IMR-90 (cell line): Measurements from ENCODE around the gene PRKN. TPM values are rescaled to one million over a fixed set of nuclear protein-coding genes. Genes with fewer than 3 reads are reported as not detected.

Experiments used
- ATAC-seq: fragments of 200-7000 bp; cut with Tn5 transposase; 2 replicates; pipeline ENCODE4 v1.9.1; 2020; ENCODE audit warnings: low read depth, mild to moderate bottlenecking, moderate library complexity
- BruUV-seq: library from RNA; stranded (reverse); fragments of 400-500 nt; replicated peaks from 2 replicates; lab custom pipeline; 2021; lab: Mats Ljungman, UMichigan
- CTCF ChIA-PET: fragments of 300-600 bp; formaldehyde crosslinking; extraction: SDS; loops from one replicate; lab custom pipeline; 2021; ENCODE audit warnings: antibody characterized with exemption; lab: Yijun Ruan, JAX
- POLR2A ChIA-PET: fragments of 300-600 bp; sonication (Branson Sonifier 250); formaldehyde crosslinking; loops from one replicate; lab custom pipeline; 2022; ENCODE audit warnings: antibody characterized with exemption; ENCODE audit not compliant: unreplicated experiment; lab: Charles Lee
- DNase-seq: peaks from one replicate; pipeline ENCODE4 v3.0.0; 2013
- H2AFZ ChIP-seq: replicated peaks from 2 replicates; pipeline ENCODE3; 2013; ENCODE audit warnings: low read length, mild to moderate bottlenecking; ENCODE audit not compliant: poor library complexity
- H2AK5ac ChIP-seq: 2 replicates; pipeline ENCODE4 v1.6.1; 2013; ENCODE audit warnings: low read depth, low read length, inconsistent platforms
- H2AK9ac ChIP-seq: replicated peaks from 2 replicates; pipeline ENCODE3; 2013; ENCODE audit warnings: mild to moderate bottlenecking, low read depth, low read length, moderate library complexity; ENCODE audit not compliant: poor library complexity
- H2BK120ac ChIP-seq: 2 replicates; pipeline ENCODE4 v1.6.1; 2013; ENCODE audit warnings: low read depth, low read length, inconsistent platforms
- H2BK15ac ChIP-seq: 3 replicates; pipeline ENCODE4 v1.6.1; 2013; ENCODE audit warnings: low read depth, low read length, inconsistent platforms
- H2BK20ac ChIP-seq: 2 replicates; pipeline ENCODE4 v1.6.1; 2013; ENCODE audit warnings: low read depth, mild to moderate bottlenecking, inconsistent platforms, low read length, moderate library complexity
- H2BK5ac ChIP-seq: 2 replicates; pipeline ENCODE4 v1.6.1; 2013; ENCODE audit warnings: mild to moderate bottlenecking, low read depth, low read length, inconsistent platforms; ENCODE audit not compliant: poor library complexity, severe bottlenecking
- H3K14ac ChIP-seq: replicated peaks from 2 replicates; pipeline ENCODE4 v1.6.1; 2013; ENCODE audit warnings: low read depth, low read length, inconsistent platforms
- H3K18ac ChIP-seq: 2 replicates; pipeline ENCODE4 v1.6.1; 2013; ENCODE audit warnings: low read depth, low read length, control low read depth
- H3K23ac ChIP-seq: 2 replicates; pipeline ENCODE4 v1.6.1; 2013; ENCODE audit warnings: low read depth, low read length, inconsistent platforms
- H3K27ac ChIP-seq: 2 replicates; pipeline ENCODE4 v1.5.1; 2013; ENCODE audit warnings: mild to moderate bottlenecking, control low read depth, low read length; ENCODE audit not compliant: insufficient read depth
- H3K27me3 ChIP-seq: 2 replicates; pipeline ENCODE4 v1.6.1; 2013; ENCODE audit warnings: low read length; ENCODE audit not compliant: control insufficient read depth, insufficient read depth
- H3K36me3 ChIP-seq: 2 replicates; pipeline ENCODE4 v1.6.1; 2013; ENCODE audit warnings: low read length, mixed read lengths; ENCODE audit not compliant: control insufficient read depth, insufficient read depth
- H3K4ac ChIP-seq: 2 replicates; pipeline ENCODE4 v1.6.1; 2013; ENCODE audit warnings: low read depth, low read length, inconsistent platforms
- H3K4me1 ChIP-seq: 2 replicates; pipeline ENCODE4 v1.6.1; 2013; ENCODE audit warnings: low read length, mixed read lengths; ENCODE audit not compliant: control insufficient read depth, insufficient read depth
- H3K4me2 ChIP-seq: 2 replicates; pipeline ENCODE4 v1.6.1; 2013; ENCODE audit warnings: low read depth, mild to moderate bottlenecking, control low read depth, low read length, moderate library complexity
- H3K4me3 ChIP-seq: 2 replicates; pipeline ENCODE4 v1.5.1; 2013; ENCODE audit warnings: low read depth, mild to moderate bottlenecking, control low read depth, low read length, moderate library complexity; ENCODE audit not compliant: insufficient read depth
- H3K56ac ChIP-seq: 2 replicates; pipeline ENCODE4 v1.6.1; 2013; ENCODE audit warnings: low read length, inconsistent platforms; ENCODE audit not compliant: insufficient read depth; ENCODE audit errors: extremely low read depth
- H3K79me1 ChIP-seq, 2 experiments: 2 replicates each; pipeline ENCODE4 v1.6.1; 2013; ENCODE audit warnings: low read length in 2 of 2, inconsistent platforms in 1 of 2, low read depth in 1 of 2
- H3K9ac ChIP-seq: 2 replicates; pipeline ENCODE4 v1.6.1; 2013; ENCODE audit warnings: low read depth, low read length, control low read depth
- H3K9me1 ChIP-seq: 2 replicates; pipeline ENCODE4 v1.6.1; 2013; ENCODE audit warnings: low read length, inconsistent platforms; ENCODE audit not compliant: insufficient read depth
- H3K9me3 ChIP-seq: 2 replicates; pipeline ENCODE4 v1.6.1; 2013; ENCODE audit warnings: low read length; ENCODE audit not compliant: control insufficient read depth, insufficient read depth
- H4K20me1 ChIP-seq: 2 replicates; pipeline ENCODE4 v1.6.1; 2013; ENCODE audit warnings: low read length, inconsistent platforms; ENCODE audit not compliant: insufficient read depth
- H4K5ac ChIP-seq: 2 replicates; pipeline ENCODE4 v1.6.1; 2013; ENCODE audit warnings: mild to moderate bottlenecking, low read depth, low read length, control low read depth
- H4K8ac ChIP-seq, 2 experiments: 2 replicates each; pipeline ENCODE4 v1.6.1; 2013; ENCODE audit warnings: low read depth in 2 of 2, low read length in 2 of 2, control low read depth in 1 of 2, inconsistent platforms in 1 of 2
- H4K91ac ChIP-seq: 2 replicates; pipeline ENCODE4 v1.6.1; 2013; ENCODE audit warnings: low read depth, low read length, inconsistent platforms; ENCODE audit not compliant: insufficient read depth
- BHLHE40 ChIP-seq: fragments of 150-350 bp; IDR thresholded peaks from 2 replicates; pipeline ENCODE4 v1.6.1; 2016; ENCODE audit warnings: mild to moderate bottlenecking, low read depth, low read length
- ELK1 ChIP-seq: fragments of 150-350 bp; IDR thresholded peaks from 2 replicates; pipeline ENCODE4 v1.6.1; 2016; ENCODE audit warnings: low read depth, mild to moderate bottlenecking, low read length, moderate library complexity, borderline replicate concordance
- MAFK ChIP-seq: IDR thresholded peaks from 2 replicates; pipeline ENCODE4 v1.6.1; 2012; ENCODE audit warnings: low read depth, low read length, improper control_type of control experiment
- MAZ ChIP-seq: IDR thresholded peaks from 2 replicates; pipeline ENCODE4 v1.6.1; 2012; ENCODE audit warnings: low read depth, mild to moderate bottlenecking, low read length, improper control_type of control experiment, moderate library complexity, borderline replicate concordance
- MXI1 ChIP-seq: IDR thresholded peaks from 2 replicates; pipeline ENCODE4 v1.6.1; 2012; ENCODE audit warnings: low read depth, mild to moderate bottlenecking, low read length, moderate library complexity, borderline replicate concordance
- POLR2A ChIP-seq: IDR thresholded peaks from 2 replicates; pipeline ENCODE4 v1.6.1; 2012; ENCODE audit warnings: mild to moderate bottlenecking, low read depth, low read length
- RAD21 ChIP-seq: IDR thresholded peaks from 2 replicates; pipeline ENCODE4 v1.6.1; 2012; ENCODE audit warnings: low read length, improper control_type of control experiment
- RCOR1 ChIP-seq: IDR thresholded peaks from 2 replicates; pipeline ENCODE4 v1.6.1; 2012; ENCODE audit warnings: mild to moderate bottlenecking, low read length, improper control_type of control experiment; ENCODE audit not compliant: insufficient replicate concordance
- SMC3 ChIP-seq: fragments of 150-350 bp; IDR thresholded peaks from 2 replicates; pipeline ENCODE4 v1.6.1; 2016; ENCODE audit warnings: low read depth, mild to moderate bottlenecking, antibody characterized with exemption, low read length, moderate library complexity
- WGBS, 2 experiments: methylation state at CpG; one replicate each; pipeline versions ENCODE4 v1.1.5 to v1.1.7; 2013; ENCODE audit warnings: missing lambda C conversion rate in 2 of 2; ENCODE audit not compliant: insufficient read length in 1 of 2; ENCODE audit errors: extremely low coverage in 2 of 2; 5-methylcytosine and 5-hydroxymethylcytosine counted together
- dilution Hi-C: fragments of 300-500 bp; cut with HindIII; formaldehyde crosslinking; loops from one replicate; pipeline ENCODE4 v1.14.3; 2018; ENCODE audit warnings: low sequenced_read_pairs; ENCODE audit not compliant: unreplicated experiment
- in situ Hi-C: fragments of 300-500 bp; cut with MboI; formaldehyde crosslinking; loops from 3 replicates; pipeline ENCODE4 v1.14.3; 2019; ENCODE audit warnings: low sequenced_read_pairs, inconsistent platforms, mixed read lengths
- intact Hi-C: fragments of 100-400 bp; cut with micrococcal nuclease; formaldehyde crosslinking; loops from 2 replicates; pipeline ENCODE4 v1.10.0; 2022
- polyA plus RNA-seq, 3 experiments: library from polyadenylated mRNA; depleted of rRNA; stranded (reverse); fragments of >200 nt; gene quantifications; 2 replicates each; pipeline ENCODE4 v1.2.3, GENCODE V29; 2012; ENCODE audit warnings: low replicate concordance in 1 of 3
- total RNA-seq: library from RNA; depleted of rRNA; stranded (reverse); fragments of >200 nt; gene quantifications from 2 replicates; pipeline ENCODE4 v1.2.3, GENCODE V29; 2012

PRKN gene
- total and polyA plus RNA-seq, 2 of the 4 experiments (the other 2 are of a cell fraction): 0.15 to 0.18 TPM

- Histone ChIP-seq H3K9me3 (0 out of 2 replicates have a peak, but pooled peaks cover 3% of the 10 kb centered on the region), H3K56ac (no peak overlapping the region), H3K4me3 (no peak overlapping the region), H3K27ac (no peak overlapping the region), H2AK9ac (no peak overlapping the region), H3K14ac (no peak overlapping the region), H2BK5ac (no peak overlapping the region), H3K79me1 (no peaks in the 10 kb centered on the region), H4K8ac (no peak overlapping the region), H3K4ac (no peak overlapping the region), H3K9me1 (no peaks in the 10 kb centered on the region), H3K18ac (no peak overlapping the region), H3K4me2 (no peak overlapping the region), H3K27me3 (no peaks in the 10 kb centered on the region), H3K9ac (no peak overlapping the region), H2BK120ac (no peak overlapping the region), H2AK5ac (no peak overlapping the region), H2AFZ (no peak overlapping the region), H2BK20ac (no peak overlapping the region), H3K36me3 (no peaks in the 10 kb centered on the region), H4K20me1 (no peaks in the 10 kb centered on the region), H3K23ac (no peak overlapping the region), H2BK15ac (no peak overlapping the region), H3K4me1 (no peaks in the 10 kb centered on the region), H4K91ac (no peak overlapping the region), H4K5ac (no peak overlapping the region)
- POLR2A ChIA-PET: no interaction called here
- CTCF ChIA-PET: interaction anchor here (1.7 kb wide), 1 partner anchor 11 kb away, joined by 9 read pairs; no protein-coding TSS in a partner anchor
- BruUV-seq: no TSS peak
- DNase-seq (no peak), ATAC-seq (no peak)
- intact Hi-C loops (no loop called here), in situ Hi-C loops (no loop called here), dilution Hi-C loops (no loop called here)
- no CpG with 5 or more reads among the region's 3 CpGs for WGBS, 2 experiments
- TF ChIP-seq SMC3 (no peak), RAD21 (no peak), MXI1 (no peak), MAZ (no peak), ELK1 (no peak), RCOR1 (no peak), POLR2A (no peak), MAFK (no peak), BHLHE40 (no peak)
These were observed 1297.6 kb downstream of the PRKN start for GRCh38 chr6:161429921-161430490.
